GM12878 (cell line): ENCODE measurements around the gene SALL1. TPM values are rescaled to one million over a fixed set of nuclear protein-coding genes. Genes with fewer than 3 reads are reported as not detected.

Experiments
- ATAC-seq: fragments of 200-7000 bp; cut with Tn5 transposase; 3 replicates; pipeline ENCODE4 v1.9.1; 2020; ENCODE audit warnings: mild to moderate bottlenecking, moderate library complexity
- BruUV-seq: library from RNA; stranded (reverse); fragments of 400-500 nt; replicated peaks from 2 replicates; lab custom pipeline; 2021; lab: Mats Ljungman, UMichigan
- CTCF ChIA-PET: fragments of 300-600 bp; sonication (Branson Sonifier 250); formaldehyde crosslinking; extraction: SDS; loops from one replicate; lab custom pipeline; 2021; ENCODE audit warnings: inconsistent platforms; lab: Yijun Ruan, JAX
- POLR2A ChIA-PET: fragments of 350-600 bp; formaldehyde crosslinking; extraction: SDS; loops from one replicate; lab custom pipeline; 2021; ENCODE audit warnings: inconsistent platforms; lab: Charles Lee
- RAD21 ChIA-PET: fragments of 300-600 bp; sonication (Branson Sonifier 250); formaldehyde crosslinking; loops from one replicate; lab custom pipeline; 2023; ENCODE audit warnings: antibody characterized with exemption; ENCODE audit not compliant: unreplicated experiment; lab: Charles Lee
- SMC1A ChIA-PET: fragments of 300-600 bp; sonication (Branson Sonifier 250); formaldehyde crosslinking; loops from one replicate; lab custom pipeline; 2023; ENCODE audit not compliant: unreplicated experiment, uncharacterized antibody; lab: Charles Lee
- DNase-seq: peaks from one replicate; pipeline ENCODE4 v3.0.0-alpha.2; 2011; ENCODE audit warnings: low read depth, low spot score
- FAIRE-seq: peaks from 3 replicates; lab custom pipeline; 2011; peaks lifted over from hg19 to GRCh38; lab: Jason Lieb, UNC
- H2AFZ ChIP-seq: 2 replicates; pipeline ENCODE4 v1.6.0; 2011; ENCODE audit warnings: low read depth, low read length, control low read depth; ENCODE audit not compliant: control insufficient read depth
- H3K27ac ChIP-seq: 2 replicates; pipeline ENCODE4 v1.5.1; 2011; ENCODE audit warnings: control low read depth; ENCODE audit not compliant: control insufficient read depth, insufficient read depth
- H3K27me3 ChIP-seq, 2 experiments: replicated peaks in 1 of 2; 2 replicates each; pipeline versions ENCODE4 v1.6.0 to v1.6.1; 2011; ENCODE audit warnings: low read length in 1 of 2; ENCODE audit not compliant: control insufficient read depth in 2 of 2, insufficient read depth in 2 of 2
- H3K36me3 ChIP-seq, 2 experiments: 2 replicates each; pipeline ENCODE4 v1.5.1; 2011; ENCODE audit warnings: low read length in 1 of 2; ENCODE audit not compliant: control insufficient read depth in 2 of 2, insufficient read depth in 2 of 2
- H3K4me1 ChIP-seq: 2 replicates; pipeline ENCODE4 v1.6.1; 2011; ENCODE audit warnings: mild to moderate bottlenecking, low read length, moderate library complexity, mixed read lengths; ENCODE audit not compliant: control insufficient read depth, insufficient read depth
- H3K4me2 ChIP-seq: 2 replicates; pipeline ENCODE4 v1.6.0; 2011; ENCODE audit warnings: control low read depth; ENCODE audit not compliant: control insufficient read depth, insufficient read depth
- H3K4me3 ChIP-seq: fragments of 200-600 bp; sonication (generic); 2 replicates; pipeline ENCODE4 v1.5.1; 2016
- H3K79me2 ChIP-seq: 2 replicates; pipeline ENCODE4 v1.6.0; 2011; ENCODE audit warnings: low read length; ENCODE audit not compliant: control insufficient read depth, insufficient read depth
- H3K9ac ChIP-seq: 2 replicates; pipeline ENCODE4 v1.8.0; 2011; ENCODE audit warnings: low read length, control low read depth, mixed read lengths; ENCODE audit not compliant: control insufficient read depth, insufficient read depth
- H3K9me3 ChIP-seq: replicated peaks from 3 replicates; pipeline ENCODE4 v1.5.1; 2011; ENCODE audit warnings: mild to moderate bottlenecking, low read length; ENCODE audit not compliant: control insufficient read depth, insufficient read depth
- H4K20me1 ChIP-seq: 2 replicates; pipeline ENCODE4 v1.6.0; 2011; ENCODE audit not compliant: control insufficient read depth, insufficient read depth
- BRCA1 ChIP-seq: IDR thresholded peaks from 2 replicates; pipeline ENCODE4 v1.6.1; 2011; ENCODE audit warnings: low read depth, low read length, improper control_type of control experiment
- CTCF ChIP-seq, 3 experiments: IDR thresholded peaks in 2 of 3; conservative IDR thresholded peaks in 1 of 3; 2 replicates each; pipeline ENCODE4 v1.5.1; 2011; ENCODE audit warnings: low read depth in 3 of 3, low read length in 3 of 3, mild to moderate bottlenecking in 3 of 3, control low read depth in 2 of 3, moderate library complexity in 2 of 3, inconsistent platforms in 1 of 3, mixed read lengths in 1 of 3; ENCODE audit not compliant: control insufficient read depth in 2 of 3, insufficient read depth in 1 of 3; ENCODE audit errors: extremely low read depth in 1 of 3
- FOXK2 ChIP-seq: fragments of 450-650 bp; IDR thresholded peaks from 2 replicates; pipeline ENCODE4 v1.6.1; 2017; ENCODE audit warnings: mild to moderate bottlenecking, moderate library complexity
- HDAC6 ChIP-seq: fragments of 200-600 bp; sonication (generic); IDR thresholded peaks from one replicate; pipeline ENCODE4 v1.8.0; 2017; ENCODE audit warnings: antibody characterized with exemption; ENCODE audit not compliant: unreplicated experiment
- KLF5 ChIP-seq: fragments of 450-650 bp; IDR thresholded peaks from 2 replicates; pipeline ENCODE4 v1.6.1; 2014; ENCODE audit warnings: mild to moderate bottlenecking; ENCODE audit not compliant: partially characterized antibody
- SMC3 ChIP-seq: IDR thresholded peaks from 2 replicates; pipeline ENCODE4 v1.6.1; 2011; ENCODE audit warnings: low read length, improper control_type of control experiment, borderline replicate concordance
- SRF ChIP-seq, 2 experiments: IDR thresholded peaks; 2 replicates each; pipeline ENCODE4 v1.6.1; 2011; ENCODE audit warnings: low read depth in 2 of 2, low read length in 2 of 2, mild to moderate bottlenecking in 1 of 2, moderate library complexity in 1 of 2
- USF1 ChIP-seq: IDR thresholded peaks from 2 replicates; pipeline ENCODE4 v1.6.1; 2011; ENCODE audit warnings: borderline replicate concordance, low read depth, mild to moderate bottlenecking, moderate library complexity, mixed read lengths, low read length; ENCODE audit not compliant: insufficient read depth; ENCODE audit errors: extremely low read length
- WGBS: methylation state at CpG from one replicate; pipeline ENCODE4 v1.1.6; 2016; ENCODE audit warnings: low lambda C conversion rate; ENCODE audit not compliant: insufficient replicate concordance, insufficient coverage; ENCODE audit errors: missing lambda C conversion rate; 5-methylcytosine and 5-hydroxymethylcytosine counted together
- in situ Hi-C: fragments of 300-500 bp; cut with MboI; formaldehyde crosslinking; loops from 9 replicates; pipeline ENCODE4 v1.14.3; 2018; ENCODE audit warnings: mixed read lengths
- intact Hi-C: fragments of 100-400 bp; cut with micrococcal nuclease; formaldehyde crosslinking; loops from one replicate; pipeline ENCODE4 v1.14.2; 2022; ENCODE audit not compliant: unreplicated experiment
- polyA plus RNA-seq, 11 experiments: library from polyadenylated mRNA; depleted of rRNA in 4 of 11; unstranded in 6 of 11; stranded (reverse) in 5 of 11; fragments of >200 nt; fragmentation: Nextera tagmentation in 4 of 11; fragmentation: Illumina TruSeq in 1 of 11; extraction: Ambion mirVana in 4 of 11; extraction: Trizol in 1 of 11; gene quantifications; 1 replicate in 1 of 11; 2 replicates in 10 of 11; pipeline versions ENCODE4 v1.2.1 to v1.2.3, GENCODE V29; 2011 to 2016; ENCODE audit warnings: inconsistent platforms in 2 of 11, missing spikeins in 2 of 11, low read depth in 1 of 11
- total RNA-seq, 4 experiments: library from RNA; depleted of rRNA in 3 of 4; stranded (reverse); fragments of >200 nt in 3 of 4; fragmentation: Illumina TruSeq in 1 of 4; extraction: Trizol in 1 of 4; gene quantifications; 2 replicates each; pipeline versions ENCODE4 v1.2.1 to v1.2.3, GENCODE V29; 2013 to 2021
- TF ChIP-seq, protein P1 (sequence below): fragments of 450-650 bp; formaldehyde crosslinking; IDR thresholded peaks from 2 replicates; pipeline ENCODE4 v1.4.0; 2020; ENCODE audit warnings: mild to moderate bottlenecking, moderate library complexity

Gene SALL1
- total and polyA plus RNA-seq, 10 of the 15 experiments (the other 5 are each of a cell fraction or from before 2014, with no cell fraction given), result 0.01 to 0.08 (median 0.03) TPM; not detected in 6

DNA sequence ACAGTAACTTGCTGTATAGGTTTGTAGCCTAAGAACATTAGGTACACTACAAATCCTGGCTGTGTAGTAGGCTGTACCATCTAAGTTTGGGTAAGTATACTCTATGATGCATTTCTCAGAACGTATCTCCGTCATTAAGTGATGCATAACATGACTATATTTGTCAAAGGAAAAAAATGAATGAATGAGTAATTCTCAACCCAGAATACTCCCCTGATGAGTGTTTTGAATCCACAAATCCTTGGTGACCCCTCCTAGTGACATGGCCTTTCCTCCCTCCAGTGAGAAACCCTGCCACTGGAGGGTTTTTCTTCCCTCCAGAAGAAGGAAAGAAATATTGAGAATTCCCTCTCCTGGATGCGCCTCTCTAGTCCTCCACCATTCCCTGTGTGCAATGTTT is 24.0 kb upstream of the SALL1 start (continued):
- TF ChIP-seq SMC3 (no peak), KLF5 (no peak), HDAC6 (no peak), SRF (IDR thresholded peaks at IDR 0.05; ENCODE audit: low read depth in 2 of 2, low read length in 2 of 2) (no peak), FOXK2 (no peak)

DNA sequence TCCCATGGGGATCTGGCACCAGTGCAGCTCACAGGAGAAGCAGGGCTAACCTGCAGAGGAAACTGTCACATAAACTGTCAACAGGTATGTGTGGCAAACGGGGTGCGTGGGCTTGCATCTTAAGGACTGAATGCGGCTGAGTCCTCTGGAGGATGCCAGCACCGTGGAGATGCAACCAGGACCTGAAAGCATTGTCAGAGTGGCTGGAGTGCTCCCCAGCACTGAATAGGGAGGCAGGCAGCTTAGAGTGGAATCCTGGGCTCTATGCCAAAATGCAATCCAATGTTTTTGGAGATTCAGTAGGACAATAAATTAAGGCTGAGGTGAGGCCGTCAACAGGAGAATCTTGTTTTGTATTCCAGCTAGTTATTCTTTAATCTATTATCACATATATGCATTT is 21.3 kb upstream of the SALL1 start:
- Histone ChIP-seq H3K4me1 (no peaks in the 10 kb centered on the region), H3K4me2 (no peak overlapping the region)
- in situ Hi-C loops, result no loop called here
- TF ChIP-seq, protein P1, sequence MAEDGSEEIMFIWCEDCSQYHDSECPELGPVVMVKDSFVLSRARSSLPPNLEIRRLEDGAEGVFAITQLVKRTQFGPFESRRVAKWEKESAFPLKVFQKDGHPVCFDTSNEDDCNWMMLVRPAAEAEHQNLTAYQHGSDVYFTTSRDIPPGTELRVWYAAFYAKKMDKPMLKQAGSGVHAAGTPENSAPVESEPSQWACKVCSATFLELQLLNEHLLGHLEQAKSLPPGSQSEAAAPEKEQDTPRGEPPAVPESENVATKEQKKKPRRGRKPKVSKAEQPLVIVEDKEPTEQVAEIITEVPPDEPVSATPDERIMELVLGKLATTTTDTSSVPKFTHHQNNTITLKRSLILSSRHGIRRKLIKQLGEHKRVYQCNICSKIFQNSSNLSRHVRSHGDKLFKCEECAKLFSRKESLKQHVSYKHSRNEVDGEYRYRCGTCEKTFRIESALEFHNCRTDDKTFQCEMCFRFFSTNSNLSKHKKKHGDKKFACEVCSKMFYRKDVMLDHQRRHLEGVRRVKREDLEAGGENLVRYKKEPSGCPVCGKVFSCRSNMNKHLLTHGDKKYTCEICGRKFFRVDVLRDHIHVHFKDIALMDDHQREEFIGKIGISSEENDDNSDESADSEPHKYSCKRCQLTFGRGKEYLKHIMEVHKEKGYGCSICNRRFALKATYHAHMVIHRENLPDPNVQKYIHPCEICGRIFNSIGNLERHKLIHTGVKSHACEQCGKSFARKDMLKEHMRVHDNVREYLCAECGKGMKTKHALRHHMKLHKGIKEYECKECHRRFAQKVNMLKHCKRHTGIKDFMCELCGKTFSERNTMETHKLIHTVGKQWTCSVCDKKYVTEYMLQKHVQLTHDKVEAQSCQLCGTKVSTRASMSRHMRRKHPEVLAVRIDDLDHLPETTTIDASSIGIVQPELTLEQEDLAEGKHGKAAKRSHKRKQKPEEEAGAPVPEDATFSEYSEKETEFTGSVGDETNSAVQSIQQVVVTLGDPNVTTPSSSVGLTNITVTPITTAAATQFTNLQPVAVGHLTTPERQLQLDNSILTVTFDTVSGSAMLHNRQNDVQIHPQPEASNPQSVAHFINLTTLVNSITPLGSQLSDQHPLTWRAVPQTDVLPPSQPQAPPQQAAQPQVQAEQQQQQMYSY, result no peak
- TF ChIP-seq USF1, result no peak
- no peak for TF ChIP-seq CTCF (IDR thresholded peaks at IDR 0.05 in 2 of 3, conservative IDR thresholded peaks at IDR 0.05 in 1 of 3; ENCODE audit: control insufficient read depth in 2 of 3, extremely low read depth in 1 of 3, insufficient read depth in 1 of 3, low read depth in 3 of 3, low read length in 3 of 3)
- no peak for TF ChIP-seq BRCA1
- TF ChIP-seq, all 136 proteins: peak for 0
- ChIA-PET RAD21 (no interaction called here), SMC1A (no interaction called here), CTCF (no interaction called here), POLR2A (no interaction called here)
- Histone ChIP-seq H3K9ac (no peak overlapping the region), H3K27ac (no peak overlapping the region), H2AFZ (no peak overlapping the region), H3K36me3 (no peaks in the 10 kb centered on the region), H4K20me1 (no peaks in the 10 kb centered on the region), H3K79me2 (no peaks in the 10 kb centered on the region), H3K27me3 (no peaks in the 10 kb centered on the region), H3K4me3 (no peak overlapping the region), H3K9me3 (no peaks in the 10 kb centered on the region)
- FAIRE-seq (no peak), ATAC-seq (no peak), DNase-seq (no peak)
- intact Hi-C loops, result no loop called here
- BruUV-seq, result no TSS peak
- 52% methylated on average over 5 of the region's 5 CpGs for WGBS
